ENCODE measurements around the gene APBA2.

APBA2 gene

GRCh38 chr15:29134239-29134638, 248.5 kb downstream of the APBA2 start:
- no peak for DNase-seq (ENCODE audit: low spot score)

GRCh38 chr15:29134641-29135308, 249.0 kb downstream of the APBA2 start:
- no peak for DNase-seq (ENCODE audit: low spot score)

- DNase-seq (ENCODE audit: low spot score): no peak
Measured at GRCh38 chr15:29135309-29135657, 249.5 kb downstream of the APBA2 start.

DNA sequence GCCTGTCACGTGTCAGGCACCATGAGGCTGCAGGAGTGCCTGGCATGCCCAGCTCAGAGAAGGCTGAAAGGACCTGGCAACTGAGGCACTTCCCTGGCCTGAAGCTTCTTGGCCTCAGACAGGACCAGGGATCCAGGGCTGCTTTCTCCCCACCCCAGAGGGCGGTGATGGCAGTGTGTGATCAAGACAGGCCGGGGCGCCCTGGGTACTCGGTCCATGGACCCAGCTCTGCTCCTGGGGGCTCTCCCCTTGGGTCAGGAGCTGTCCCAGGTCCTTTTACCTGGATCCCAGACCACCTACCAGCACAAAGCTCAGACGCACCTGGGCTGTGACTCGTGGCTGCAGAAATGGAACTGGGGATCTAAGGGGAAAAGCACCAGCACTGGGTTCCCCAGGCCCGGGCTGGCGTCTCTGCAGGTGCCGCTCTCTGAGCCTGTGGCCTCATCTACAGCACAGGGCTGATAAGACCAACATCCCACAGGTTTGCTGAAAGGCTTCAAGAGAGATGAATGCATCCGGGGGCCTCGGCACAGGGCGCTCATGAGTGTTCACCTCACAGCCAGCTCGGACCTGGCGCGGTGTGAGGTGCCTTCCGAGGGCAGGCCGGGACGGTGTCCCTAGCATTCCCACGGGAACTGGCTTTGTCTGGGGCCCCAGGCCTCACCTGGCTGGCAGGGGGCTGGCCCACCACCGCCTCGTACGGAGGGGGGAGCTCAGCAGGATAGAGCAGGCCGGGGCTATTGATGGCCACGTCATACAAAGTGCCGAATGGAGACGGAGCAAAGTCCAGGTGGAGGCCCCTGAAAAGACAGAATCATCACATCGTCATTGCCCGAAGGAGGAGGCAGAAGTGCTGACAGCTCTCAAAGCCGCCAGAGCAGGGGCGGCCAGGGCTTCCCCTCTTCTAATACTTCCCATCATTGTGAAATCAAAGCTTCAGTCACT, 250.2 kb downstream of the APBA2 start:
- no peak for DNase-seq (ENCODE audit: low spot score)

DNA sequence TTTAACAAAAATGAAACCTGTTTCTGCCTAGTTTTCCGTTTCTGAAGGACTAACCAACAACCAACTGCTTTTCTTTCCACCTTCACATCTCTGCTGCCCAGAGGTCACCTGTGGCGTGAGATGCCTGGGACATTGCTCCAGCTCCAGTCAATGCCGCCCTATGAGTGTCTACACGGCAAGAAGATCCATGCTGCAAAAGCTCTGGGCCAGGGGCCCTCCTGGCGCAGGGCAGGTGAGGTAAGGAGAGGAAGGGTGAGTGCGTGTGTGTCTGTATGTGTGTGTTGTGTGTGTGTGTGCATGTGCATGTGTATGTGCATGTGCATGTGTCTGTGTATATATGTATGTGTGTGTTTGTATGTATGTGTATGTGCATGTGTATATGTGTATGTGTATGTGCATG, 252.5 kb downstream of the APBA2 start:
- no peak for DNase-seq (ENCODE audit: low spot score)

DNA sequence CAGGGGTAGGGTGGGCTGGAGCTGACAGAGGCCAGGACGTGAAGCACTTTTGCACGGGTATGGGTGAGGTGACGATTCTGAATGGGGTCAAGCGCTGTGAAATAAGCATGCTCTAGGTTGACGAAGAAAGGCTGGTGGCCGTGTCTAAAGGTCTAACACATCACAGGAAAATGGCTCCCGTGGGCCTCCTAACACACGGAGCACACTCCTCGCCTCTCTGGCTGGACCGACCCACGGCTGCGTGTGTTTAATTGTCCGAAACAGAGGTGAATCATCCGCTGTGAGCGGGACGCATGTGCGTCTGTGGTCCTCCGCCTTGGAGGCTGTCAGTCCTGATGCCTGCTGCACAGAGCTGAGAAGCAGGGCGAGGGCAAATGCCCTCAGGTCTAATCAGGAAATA, 253.3 kb downstream of the APBA2 start:
- DNase-seq (ENCODE audit: low spot score): no peak

GRCh38 chr15:29139540-29140459, 254.0 kb downstream of the APBA2 start:
- peak; percentile 97 for DNase-seq (ENCODE audit: low spot score)

DNA sequence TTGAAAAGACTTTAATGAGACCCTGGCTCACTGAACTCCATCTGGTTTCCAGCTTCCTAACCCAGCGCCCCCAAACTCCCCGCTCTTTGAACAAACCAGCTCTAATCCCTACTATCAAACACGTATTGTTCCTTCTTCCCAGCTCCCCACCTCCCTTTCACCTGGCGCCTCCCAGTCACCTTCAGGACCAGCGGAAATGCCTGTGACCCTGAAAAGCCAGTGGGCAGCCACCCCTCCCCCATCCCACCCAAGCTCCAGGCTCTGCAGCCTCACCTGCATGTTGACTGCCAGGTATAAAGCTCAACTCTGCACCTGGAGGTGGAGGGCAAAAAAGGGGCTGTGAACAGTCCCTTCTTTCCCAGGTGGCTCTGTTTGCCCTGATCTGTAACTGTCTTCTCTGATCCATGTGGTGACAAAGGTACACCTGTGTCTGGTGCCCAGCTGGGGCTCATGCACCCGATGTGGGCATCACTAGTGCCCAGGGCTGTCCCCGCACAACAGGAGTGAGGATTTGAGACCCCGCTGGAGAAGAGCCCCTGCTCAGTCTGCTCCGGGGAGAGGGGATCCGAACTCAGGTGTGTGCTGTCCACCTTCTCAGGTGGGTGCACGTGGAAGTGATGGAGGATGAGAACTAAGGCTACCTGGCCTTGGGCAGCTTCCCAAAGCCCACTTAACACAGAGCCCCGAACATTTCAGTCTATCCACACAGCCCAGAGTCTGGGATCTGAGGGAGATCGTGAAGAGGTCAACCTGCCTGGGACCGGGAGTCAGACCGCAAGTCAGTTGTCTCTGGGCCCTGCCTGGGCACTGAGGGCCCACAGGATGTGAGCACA, 254.9 kb downstream of the APBA2 start:
- no peak for DNase-seq (ENCODE audit: low spot score)

GRCh38 chr15:29141308-29142128, 255.7 kb downstream of the APBA2 start:
- DNase-seq (ENCODE audit: low spot score): no peak

DNA sequence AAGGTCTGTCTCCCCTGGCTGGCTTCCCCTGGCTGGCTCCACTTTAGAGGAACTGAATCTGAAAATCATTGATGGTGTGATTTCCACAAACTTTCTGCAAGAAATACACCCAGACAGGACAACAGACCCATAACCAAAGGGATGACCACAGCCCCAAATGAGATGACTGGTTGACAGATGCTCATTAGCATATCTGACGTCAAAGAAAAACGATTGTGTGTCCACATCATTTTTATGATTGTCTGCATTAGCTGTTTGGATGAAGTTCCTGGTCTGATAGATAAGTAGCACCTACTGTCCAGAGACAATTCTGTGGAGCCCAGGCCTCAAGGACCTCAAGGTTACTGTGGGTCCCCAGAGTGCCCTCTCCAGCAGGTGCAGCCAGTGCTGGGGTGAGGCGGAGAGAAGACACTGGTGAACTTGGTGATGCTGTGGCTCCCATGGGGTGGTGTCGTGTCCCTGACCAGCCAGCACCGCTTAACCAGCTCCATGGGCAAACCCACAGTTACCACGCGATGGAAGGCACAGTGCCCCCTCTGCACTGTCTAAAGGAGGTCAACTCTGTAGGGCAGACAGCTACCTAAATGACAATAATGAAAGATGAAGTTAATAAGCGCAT, 256.5 kb downstream of the APBA2 start:
- no peak for DNase-seq (ENCODE audit: low spot score)

GRCh38 chr15:29143293-29143692, 257.5 kb downstream of the APBA2 start:
- DNase-seq (ENCODE audit: low spot score): no peak

- no peak for DNase-seq (ENCODE audit: low spot score)
Measured at GRCh38 chr15:29143909-29144635, 258.3 kb downstream of the APBA2 start.

DNA sequence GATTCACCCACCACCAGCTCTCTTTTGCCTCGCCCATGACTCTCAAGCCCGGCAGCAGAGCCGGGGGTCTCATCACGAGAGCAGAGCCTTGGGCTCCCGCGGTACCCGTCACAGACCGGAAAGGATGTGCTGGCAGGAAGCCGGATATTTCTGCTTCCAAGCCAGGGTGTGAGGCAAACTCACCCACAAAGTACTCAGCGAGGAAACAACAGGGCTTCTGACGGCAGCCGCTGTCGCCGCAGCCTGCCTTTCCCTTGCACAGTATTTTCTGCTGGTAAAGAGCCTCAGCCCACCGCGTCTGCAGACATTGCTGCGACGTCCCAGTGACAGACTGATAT, 263.9 kb downstream of the APBA2 start:
- DNase-seq (ENCODE audit: low spot score): no peak

DNA sequence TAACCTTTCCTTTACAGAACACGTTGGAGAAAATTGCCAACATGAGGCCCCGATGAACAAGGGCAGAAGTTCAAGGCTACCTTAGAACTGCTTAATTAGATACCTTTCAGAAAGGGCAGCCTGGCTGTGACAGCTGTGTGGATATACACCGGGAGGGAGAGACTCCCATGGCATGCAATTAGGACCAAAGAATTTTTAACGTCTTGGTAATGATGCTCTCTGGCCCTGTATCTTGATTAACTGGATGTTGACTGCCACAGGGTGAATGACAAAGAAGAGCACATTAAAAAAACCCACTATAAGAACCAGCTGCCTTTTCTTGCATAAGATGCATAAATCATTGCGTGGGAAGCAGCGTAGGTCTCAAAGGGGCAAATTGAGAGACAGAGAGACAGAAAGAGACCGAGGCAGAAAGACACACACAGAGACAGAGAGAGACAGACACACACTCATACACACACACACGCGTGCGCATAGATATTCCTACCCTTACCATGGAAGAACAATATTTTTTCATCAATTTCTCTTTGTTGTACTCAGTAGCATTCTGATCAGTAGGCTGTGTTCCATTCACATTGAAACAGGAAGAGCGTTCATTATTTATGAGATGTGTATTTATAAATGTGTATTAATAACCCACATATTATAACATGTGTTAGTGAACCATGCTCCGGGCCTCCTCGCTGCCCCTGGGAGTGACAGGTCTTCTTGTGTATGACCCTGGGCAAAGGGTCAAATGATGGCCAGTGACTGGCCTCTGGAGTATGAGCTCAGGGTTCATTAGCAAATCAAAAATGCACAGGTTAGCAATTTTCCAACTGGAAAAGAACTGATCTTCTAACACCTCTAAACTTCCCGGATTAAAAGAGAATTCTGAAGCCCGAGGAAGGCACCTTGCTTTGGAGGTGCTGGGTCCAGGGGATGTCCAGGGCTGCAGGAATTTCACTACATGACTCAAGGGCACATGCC, 265.0 kb downstream of the APBA2 start:
- DNase-seq (ENCODE audit: low spot score): no peak

GRCh38 chr15:29151484-29151857, 265.7 kb downstream of the APBA2 start:
- DNase-seq (ENCODE audit: low spot score): no peak

- no peak for DNase-seq (ENCODE audit: low spot score)
Measured at GRCh38 chr15:29156521-29156920, 270.7 kb downstream of the APBA2 start.

GRCh38 chr15:29159771-29160455, 274.1 kb downstream of the APBA2 start:
- DNase-seq (ENCODE audit: low spot score): no peak

GRCh38 chr15:29162411-29162810, 276.6 kb downstream of the APBA2 start:
- DNase-seq (ENCODE audit: low spot score): no peak

Measured in iPS-NIHi11 (cell line).